Liver (tissue), 9 donors: ENCODE results near the gene DSE. TPM values are rescaled to one million over a fixed set of nuclear protein-coding genes. Genes with fewer than 3 reads are reported as not detected.

ENCODE experiments used
- DNase-seq: peaks from one replicate; pipeline ENCODE4 v3.0.0-alpha.2; 2017; ENCODE audit warnings: low spot score
- H3K27ac ChIP-seq, 2 donors: one replicate each; pipeline ENCODE4 v1.7.0; 2013; ENCODE audit warnings: inconsistent platforms in 2 of 2, low read length in 2 of 2, control low read depth in 1 of 2, low read depth in 1 of 2, mild to moderate bottlenecking in 1 of 2
- H3K27me3 ChIP-seq, 4 donors: one replicate each; pipeline versions ENCODE4 v1.6.1 to v1.7.0; 2013; ENCODE audit warnings: low read length in 3 of 4, inconsistent platforms in 1 of 4, mild to moderate bottlenecking in 1 of 4, moderate library complexity in 1 of 4; ENCODE audit not compliant: control insufficient read depth in 4 of 4, insufficient read depth in 4 of 4
- H3K36me3 ChIP-seq, 4 donors: one replicate each; pipeline versions ENCODE4 v1.6.1 to v1.7.0; 2013; ENCODE audit warnings: low read length in 3 of 4, mild to moderate bottlenecking in 3 of 4, low read depth in 1 of 4, moderate library complexity in 1 of 4; ENCODE audit not compliant: control insufficient read depth in 4 of 4, insufficient read depth in 3 of 4
- H3K4me1 ChIP-seq, 4 donors: one replicate each; pipeline versions ENCODE4 v1.6.1 to v1.7.0; 2013; ENCODE audit warnings: low read length in 3 of 4, mild to moderate bottlenecking in 3 of 4, moderate library complexity in 1 of 4; ENCODE audit not compliant: control insufficient read depth in 4 of 4, insufficient read depth in 4 of 4
- H3K4me3 ChIP-seq, 3 donors: one replicate each; pipeline versions ENCODE4 v1.6.1 to v1.7.0; 2013; ENCODE audit warnings: low read length in 3 of 3, control low read depth in 1 of 3, low read depth in 1 of 3, mild to moderate bottlenecking in 1 of 3
- H3K9ac ChIP-seq, 2 donors: one replicate each; pipeline ENCODE4 v1.7.0; 2013; ENCODE audit warnings: low read length in 2 of 2, mild to moderate bottlenecking in 2 of 2, moderate library complexity in 2 of 2, control low read depth in 1 of 2, low read depth in 1 of 2
- H3K9me3 ChIP-seq, 4 donors: one replicate each; pipeline versions ENCODE4 v1.6.1 to v1.7.0; 2013; ENCODE audit warnings: low read length in 3 of 4; ENCODE audit not compliant: control insufficient read depth in 4 of 4
- CTCF ChIP-seq: fragments of 150-350 bp; IDR thresholded peaks from 2 replicates; pipeline ENCODE4 v1.5.1; 2017; ENCODE audit warnings: improper control_type of control experiment, low read depth, low read length; ENCODE audit not compliant: missing input control
- EGR1 ChIP-seq, 2 donors: IDR thresholded peaks; 2 replicates each; pipeline ENCODE4 v1.6.1; 2016 to 2018; ENCODE audit warnings: antibody characterized with exemption in 2 of 2, low read depth in 2 of 2
- FOXA1 ChIP-seq: IDR thresholded peaks from 2 replicates; pipeline ENCODE4 v1.6.1; 2016; ENCODE audit warnings: antibody characterized with exemption
- GABPA ChIP-seq, 2 donors: IDR thresholded peaks in 1 of 2; conservative IDR thresholded peaks in 1 of 2; 2 replicates each; pipeline ENCODE4 v1.6.1; 2016; ENCODE audit warnings: antibody characterized with exemption in 2 of 2, mild to moderate bottlenecking in 1 of 2, moderate library complexity in 1 of 2
- HNF4A ChIP-seq, 2 donors: conservative IDR thresholded peaks; 2 replicates each; pipeline ENCODE4 v1.6.1; 2016; ENCODE audit warnings: antibody characterized with exemption in 2 of 2, mild to moderate bottlenecking in 2 of 2
- HNF4G ChIP-seq: IDR thresholded peaks from 2 replicates; pipeline ENCODE4 v1.6.1; 2016; ENCODE audit warnings: antibody characterized with exemption
- JUND ChIP-seq, 2 donors: IDR thresholded peaks; 2 replicates each; pipeline ENCODE4 v1.6.1; 2016; ENCODE audit warnings: antibody characterized with exemption in 2 of 2
- MAX ChIP-seq: IDR thresholded peaks from 2 replicates; pipeline ENCODE4 v1.6.1; 2016; ENCODE audit warnings: antibody characterized with exemption
- NR2F2 ChIP-seq: IDR thresholded peaks from 2 replicates; pipeline ENCODE4 v1.6.1; 2016; ENCODE audit warnings: antibody characterized with exemption
- RAD21 ChIP-seq, 2 donors: IDR thresholded peaks; 2 replicates each; pipeline ENCODE4 v1.6.1; 2016; ENCODE audit warnings: antibody characterized with exemption in 2 of 2, mild to moderate bottlenecking in 2 of 2
- REST ChIP-seq: IDR thresholded peaks from 2 replicates; pipeline ENCODE4 v1.6.1; 2016; ENCODE audit warnings: antibody characterized with exemption, mild to moderate bottlenecking
- RXRA ChIP-seq, 2 donors: IDR thresholded peaks; 2 replicates each; pipeline ENCODE4 v1.6.1; 2017 to 2018; ENCODE audit warnings: antibody characterized with exemption in 2 of 2, mild to moderate bottlenecking in 1 of 2
- SP1 ChIP-seq: IDR thresholded peaks from 2 replicates; pipeline ENCODE4 v1.6.1; 2018; ENCODE audit warnings: antibody characterized with exemption, mild to moderate bottlenecking
- TAF1 ChIP-seq: conservative IDR thresholded peaks from 2 replicates; pipeline ENCODE4 v1.6.1; 2016; ENCODE audit warnings: antibody characterized with exemption, mild to moderate bottlenecking
- YY1 ChIP-seq: IDR thresholded peaks from 2 replicates; pipeline ENCODE4 v1.6.1; 2016; ENCODE audit warnings: antibody characterized with exemption, mild to moderate bottlenecking
- WGBS: extraction: QIAGEN DNeasy Blood & Tissue Kit; methylation state at CpG from one replicate; pipeline ENCODE4 v1.1.7; 2013; 5-methylcytosine and 5-hydroxymethylcytosine counted together
- polyA plus RNA-seq, 2 donors: library from polyadenylated mRNA; stranded (reverse) in 1 of 2; unstranded in 1 of 2; fragments of 200-250 nt in 1 of 2; fragments of >200 nt in 1 of 2; fragmentation: Nextera tagmentation in 1 of 2; extraction: Ambion mirVana in 1 of 2; gene quantifications; one replicate each; pipeline versions ENCODE4 v1.2.1 to v1.2.3, GENCODE V29; 2013 to 2015
- total RNA-seq, 2 donors: library from RNA; depleted of rRNA; stranded (reverse); fragments of >200 nt; gene quantifications; one replicate each; pipeline ENCODE4 v1.2.3, GENCODE V29; 2014
- TF ChIP-seq, protein P1 (sequence below): IDR thresholded peaks from 2 replicates; pipeline ENCODE4 v1.6.1; 2016; ENCODE audit warnings: antibody characterized with exemption
- TF ChIP-seq, protein P2 (sequence below): IDR thresholded peaks from 2 replicates; pipeline ENCODE4 v1.6.1; 2016; ENCODE audit warnings: antibody characterized with exemption
- donor health status: healthy.
- donor health status: healthy.
- donor health status: healthy.
- donor health status: healthy.
- donor health status: healthy.

DSE gene
- total and polyA plus RNA-seq, 4 donors = 5.5 to 22.8 (median 9.6) TPM

GRCh38 chr6:116390581-116390980, 19.8 kb downstream of the DSE start:
- WGBS = 53% methylated on average over 4 of the region's 4 CpGs
- no peak for TF ChIP-seq EGR1 (IDR thresholded peaks at IDR 0.05; ENCODE audit: low read depth in 2 of 2)
- Histone ChIP-seq H3K4me1 (peaks cover 0 to 2% (median 0%) of the 10 kb centered on the region in 4 donors), H3K9ac (no peak overlapping the region), H3K27me3 (no peaks in the 10 kb centered on the region), H3K36me3 (no peaks in the 10 kb centered on the region), H3K27ac (no peak overlapping the region), H3K9me3 (no peaks in the 10 kb centered on the region), H3K4me3 (no peak overlapping the region)
- no peak for DNase-seq

GRCh38 chr6:116392132-116393013, 21.6 kb downstream of the DSE start:
- H3K36me3 ChIP-seq = no peaks in the 10 kb centered on the region
- no peak overlapping the region for H3K9ac ChIP-seq
- peak overlapping the region; percentile 3 to 36 for H3K27ac ChIP-seq
- DNase-seq = no peak
- WGBS = 83% methylated on average over 10 of the region's 10 CpGs
- no peaks in the 10 kb centered on the region for H3K9me3 ChIP-seq
- no peaks in the 10 kb centered on the region for H3K27me3 ChIP-seq
- no peaks in the 10 kb centered on the region for H3K4me1 ChIP-seq
- TF ChIP-seq EGR1 (IDR thresholded peaks at IDR 0.05; ENCODE audit: low read depth in 2 of 2) (no peak), GABPA (IDR thresholded peaks at IDR 0.05 in 1 of 2, conservative IDR thresholded peaks at IDR 0.05 in 1 of 2) (no peak), HNF4G (no peak), CTCF (no peak), RAD21 (IDR thresholded peaks at IDR 0.05) (no peak), FOXA1 (no peak), NR2F2 (no peak), REST (no peak), SP1 (no peak), YY1 (no peak), MAX (no peak), RXRA (IDR thresholded peaks at IDR 0.05) (no peak), HNF4A (conservative IDR thresholded peaks at IDR 0.05) (no peak), JUND (IDR thresholded peaks at IDR 0.05) (no peak), TAF1 (no peak)
- TF ChIP-seq, protein P1, sequence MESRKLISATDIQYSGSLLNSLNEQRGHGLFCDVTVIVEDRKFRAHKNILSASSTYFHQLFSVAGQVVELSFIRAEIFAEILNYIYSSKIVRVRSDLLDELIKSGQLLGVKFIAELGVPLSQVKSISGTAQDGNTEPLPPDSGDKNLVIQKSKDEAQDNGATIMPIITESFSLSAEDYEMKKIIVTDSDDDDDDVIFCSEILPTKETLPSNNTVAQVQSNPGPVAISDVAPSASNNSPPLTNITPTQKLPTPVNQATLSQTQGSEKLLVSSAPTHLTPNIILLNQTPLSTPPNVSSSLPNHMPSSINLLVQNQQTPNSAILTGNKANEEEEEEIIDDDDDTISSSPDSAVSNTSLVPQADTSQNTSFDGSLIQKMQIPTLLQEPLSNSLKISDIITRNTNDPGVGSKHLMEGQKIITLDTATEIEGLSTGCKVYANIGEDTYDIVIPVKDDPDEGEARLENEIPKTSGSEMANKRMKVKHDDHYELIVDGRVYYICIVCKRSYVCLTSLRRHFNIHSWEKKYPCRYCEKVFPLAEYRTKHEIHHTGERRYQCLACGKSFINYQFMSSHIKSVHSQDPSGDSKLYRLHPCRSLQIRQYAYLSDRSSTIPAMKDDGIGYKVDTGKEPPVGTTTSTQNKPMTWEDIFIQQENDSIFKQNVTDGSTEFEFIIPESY = no peak
- TF ChIP-seq, protein P2, sequence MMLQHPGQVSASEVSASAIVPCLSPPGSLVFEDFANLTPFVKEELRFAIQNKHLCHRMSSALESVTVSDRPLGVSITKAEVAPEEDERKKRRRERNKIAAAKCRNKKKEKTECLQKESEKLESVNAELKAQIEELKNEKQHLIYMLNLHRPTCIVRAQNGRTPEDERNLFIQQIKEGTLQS = no peak
- no peak overlapping the region for H3K4me3 ChIP-seq
